ENCODE data around the gene GATA6. TPM values are rescaled to one million over a fixed set of nuclear protein-coding genes. Genes with fewer than 3 reads are reported as not detected.

Gene GATA6
- not detected for polyA plus RNA-seq

DNA sequence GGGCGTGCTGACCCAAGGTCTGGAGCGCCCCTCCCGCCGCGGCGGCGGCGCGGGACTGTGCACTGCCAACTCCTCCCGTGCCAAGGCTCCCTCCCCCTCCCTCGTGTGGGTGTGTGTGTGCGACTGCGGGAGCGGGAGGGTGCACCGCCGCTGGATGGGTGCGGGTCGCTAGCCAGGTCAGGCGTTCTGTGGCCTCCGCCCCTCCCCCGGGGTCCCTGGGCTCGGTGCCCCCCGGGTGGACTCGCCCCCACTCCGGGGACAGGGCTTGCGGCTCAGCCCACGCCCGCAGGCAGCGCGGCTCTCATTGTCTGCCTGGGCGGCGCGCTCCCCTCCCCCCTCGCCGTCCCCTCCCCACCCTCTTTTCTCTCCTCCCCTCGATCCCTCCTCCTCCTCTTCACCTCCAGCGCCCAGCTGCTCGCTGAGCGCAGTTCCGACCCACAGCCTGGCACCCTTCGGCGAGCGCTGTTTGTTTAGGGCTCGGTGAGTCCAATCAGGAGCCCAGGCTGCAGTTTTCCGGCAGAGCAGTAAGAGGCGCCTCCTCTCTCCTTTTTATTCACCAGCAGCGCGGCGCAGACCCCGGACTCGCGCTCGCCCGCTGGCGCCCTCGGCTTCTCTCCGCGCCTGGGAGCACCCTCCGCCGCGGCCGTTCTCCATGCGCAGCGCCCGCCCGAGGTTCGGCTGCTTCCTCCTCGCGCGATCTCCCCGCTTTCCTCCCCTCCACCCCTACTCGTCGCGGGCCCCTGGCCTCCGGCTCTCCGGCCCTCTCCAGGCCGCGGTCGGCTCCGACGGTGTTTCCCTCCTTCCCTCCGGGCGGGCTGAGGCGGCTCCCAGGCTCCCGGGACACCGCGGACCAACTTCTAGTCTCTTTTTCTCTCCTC, at the start of gene GATA6:
TSS of gene GATA6 (plus strand) at position 579 of the 878 bp plus-strand sequence. CDS start 1,556 bp downstream, outside the sequence.
- Mint-ChIP-seq H3K27me3 (peaks cover 62% of the 10 kb centered on the region), H3K9me3 (no peaks in the 10 kb centered on the region), H3K4me3 (peak within 1 kb of the TSS; percentile 43 to 90 (median 78)), H3K27ac (peak within 1 kb of the TSS in 1 of 3 donors; percentile 33), H3K36me3 (no peaks in the 10 kb centered on the region), H3K4me1 (peaks cover 0 to 10% (median 6%) of the 10 kb centered on the region in 3 donors)

DNA sequence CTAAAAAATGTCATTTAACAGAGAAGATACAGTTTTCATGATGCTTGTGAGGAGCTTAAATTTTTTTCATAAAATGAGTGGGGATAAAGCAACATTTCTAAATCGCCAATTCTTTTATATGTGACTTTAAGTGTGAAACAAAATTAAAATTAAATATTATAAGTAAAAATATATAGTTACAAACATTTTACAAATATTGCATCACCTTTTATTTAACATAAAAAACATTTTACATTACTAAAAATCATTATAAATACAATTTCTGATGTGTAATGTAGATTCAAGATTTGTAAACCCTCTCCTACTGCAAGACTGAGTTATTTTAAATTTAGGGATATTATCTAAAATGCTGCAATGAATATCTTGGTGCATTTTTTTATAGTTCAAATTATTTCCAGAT, 44.4 kb upstream of the GATA6 start:
- Mint-ChIP-seq H3K27ac (no peak overlapping the region), H3K9me3 (peaks cover 0 to 6% (median 3%) of the 10 kb centered on the region in 3 donors), H3K4me3 (no peak overlapping the region)

DNA sequence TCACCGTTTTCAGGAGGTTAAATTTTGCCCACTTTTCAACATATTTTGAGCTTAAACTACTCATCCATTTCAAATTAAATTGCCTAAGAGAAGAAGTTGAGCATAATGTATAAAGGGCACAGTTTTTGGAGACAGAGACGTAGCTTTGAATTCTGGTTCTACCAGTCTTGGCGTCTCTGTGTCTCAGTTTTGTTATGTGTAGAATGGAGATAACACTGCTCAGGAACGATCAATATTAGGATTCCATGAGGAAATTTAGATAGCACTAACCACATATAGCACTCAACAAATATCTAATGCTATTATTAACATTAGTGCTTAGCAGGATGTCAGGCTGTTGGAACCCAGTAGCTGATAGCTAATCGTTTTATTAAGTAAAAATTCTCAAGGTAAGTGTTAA, 40.4 kb upstream of the GATA6 start:
- H3K9me3 Mint-ChIP-seq, result peaks cover 0 to 5% (median 0%) of the 10 kb centered on the region in 3 donors
- no peak overlapping the region for H3K27ac Mint-ChIP-seq
- H3K4me3 Mint-ChIP-seq, result no peak overlapping the region
- no peaks in the 10 kb centered on the region for H3K36me3 Mint-ChIP-seq
- H3K4me1 Mint-ChIP-seq, result no peaks in the 10 kb centered on the region
- peaks cover 1% of the 10 kb centered on the region for H3K27me3 Mint-ChIP-seq

More for the DNA sequence above, 44.4 kb upstream of the GATA6 start:
- peaks cover 0 to 1% (median 0%) of the 10 kb centered on the region in 3 donors for H3K4me1 Mint-ChIP-seq
- H3K27me3 Mint-ChIP-seq, result peaks cover 1% of the 10 kb centered on the region
- no peaks in the 10 kb centered on the region for H3K36me3 Mint-ChIP-seq

DNA sequence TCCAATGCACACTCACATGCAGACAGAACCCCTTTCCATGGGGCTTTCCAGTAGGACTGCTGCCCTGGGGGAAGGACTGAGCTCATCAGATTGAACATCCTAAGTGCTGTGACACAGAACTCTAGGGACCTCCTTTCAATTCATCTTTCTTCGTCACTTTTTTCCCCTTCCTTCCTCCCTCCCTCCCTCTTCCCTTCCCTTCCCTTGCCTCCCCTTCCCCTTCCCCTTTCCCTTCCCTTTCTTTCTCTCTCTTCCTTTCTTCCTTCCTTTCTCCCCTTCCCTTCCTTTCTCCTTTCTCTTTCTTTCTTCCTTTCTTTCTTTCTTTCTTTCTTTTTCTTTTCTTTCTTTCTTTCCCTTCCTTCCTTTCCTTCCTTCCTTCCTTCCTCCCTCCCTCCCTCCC, 39.6 kb upstream of the GATA6 start:
- H3K36me3 Mint-ChIP-seq, result no peaks in the 10 kb centered on the region
- H3K4me3 Mint-ChIP-seq, result no peak overlapping the region
- no peak overlapping the region for H3K27ac Mint-ChIP-seq
- H3K27me3 Mint-ChIP-seq, result no peaks in the 10 kb centered on the region
- no peaks in the 10 kb centered on the region for H3K4me1 Mint-ChIP-seq
- H3K9me3 Mint-ChIP-seq, result peaks cover 0 to 2% (median 0%) of the 10 kb centered on the region in 3 donors

DNA sequence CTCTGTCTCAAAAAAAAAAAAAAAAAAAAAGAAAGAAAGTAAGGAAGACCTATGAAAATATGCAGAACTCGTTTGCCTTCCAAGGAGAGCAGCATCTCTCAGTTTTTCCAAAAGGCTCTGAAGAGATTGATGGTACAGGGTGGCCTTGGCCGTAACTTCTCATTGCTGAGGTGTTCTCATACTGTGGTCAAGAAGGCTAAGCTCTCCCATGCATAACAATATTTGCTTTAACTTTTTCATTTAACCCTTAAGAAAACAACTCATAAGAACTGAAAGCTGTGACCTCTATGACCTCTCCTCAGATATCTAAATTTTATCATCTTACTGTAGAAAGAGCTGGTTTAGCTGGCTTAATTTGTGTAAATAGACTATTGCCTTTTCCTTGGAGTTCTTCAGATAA, 37.1 kb upstream of the GATA6 start:
- no peak overlapping the region for H3K27ac Mint-ChIP-seq
- H3K4me1 Mint-ChIP-seq, result no peaks in the 10 kb centered on the region
- peaks cover 0 to 3% (median 2%) of the 10 kb centered on the region in 3 donors for H3K9me3 Mint-ChIP-seq
- no peaks in the 10 kb centered on the region for H3K36me3 Mint-ChIP-seq
- H3K4me3 Mint-ChIP-seq, result no peak overlapping the region
- H3K27me3 Mint-ChIP-seq, result no peaks in the 10 kb centered on the region

DNA sequence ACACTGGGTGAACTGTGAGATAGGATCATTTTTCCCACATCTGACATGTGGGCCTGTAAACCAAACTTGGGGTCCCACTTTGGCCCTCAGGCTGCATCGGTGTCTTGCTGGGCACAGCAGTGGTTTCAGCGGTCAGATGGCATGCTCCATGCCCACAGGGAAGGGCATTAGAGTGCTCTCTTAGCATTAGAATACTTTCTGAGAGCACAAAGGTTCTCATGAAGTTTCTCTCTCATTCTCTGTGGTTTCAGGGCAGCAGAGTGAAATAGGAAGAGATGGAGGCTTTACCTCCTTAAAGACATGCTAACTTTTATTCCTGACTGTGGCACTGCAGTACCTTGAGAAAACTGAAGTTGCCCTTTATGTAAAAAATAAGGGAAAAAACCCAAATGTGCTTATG, 36.6 kb upstream of the GATA6 start:
- Mint-ChIP-seq H3K9me3 (peaks cover 0 to 3% (median 2%) of the 10 kb centered on the region in 3 donors), H3K36me3 (no peaks in the 10 kb centered on the region), H3K27ac (no peak overlapping the region), H3K4me3 (no peak overlapping the region), H3K27me3 (no peaks in the 10 kb centered on the region), H3K4me1 (no peaks in the 10 kb centered on the region)

DNA sequence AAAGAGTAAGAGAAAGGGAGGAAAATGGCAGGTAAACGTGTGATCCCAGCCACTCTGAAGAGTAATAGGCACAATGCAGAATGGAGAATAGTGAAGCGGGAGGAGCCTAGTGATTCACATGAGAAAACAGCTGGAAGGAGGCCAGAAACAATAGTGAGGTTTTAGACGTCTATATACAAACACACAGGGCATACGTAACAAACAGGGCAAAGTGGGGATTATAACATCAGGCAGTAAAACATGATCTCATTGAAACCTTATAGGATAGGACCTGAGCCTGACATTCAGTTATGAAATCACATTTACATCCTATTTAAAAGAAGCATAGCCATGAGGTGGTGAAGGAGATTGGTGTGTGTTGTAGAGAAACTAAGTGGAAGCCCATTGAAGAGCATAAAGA, 33.0 kb upstream of the GATA6 start:
- no peaks in the 10 kb centered on the region for H3K4me1 Mint-ChIP-seq
- H3K27me3 Mint-ChIP-seq, result no peaks in the 10 kb centered on the region
- H3K36me3 Mint-ChIP-seq, result no peaks in the 10 kb centered on the region
- H3K9me3 Mint-ChIP-seq, result peaks cover 3 to 7% (median 5%) of the 10 kb centered on the region in 3 donors
- no peak overlapping the region for H3K27ac Mint-ChIP-seq
- H3K4me3 Mint-ChIP-seq, result no peak overlapping the region

DNA sequence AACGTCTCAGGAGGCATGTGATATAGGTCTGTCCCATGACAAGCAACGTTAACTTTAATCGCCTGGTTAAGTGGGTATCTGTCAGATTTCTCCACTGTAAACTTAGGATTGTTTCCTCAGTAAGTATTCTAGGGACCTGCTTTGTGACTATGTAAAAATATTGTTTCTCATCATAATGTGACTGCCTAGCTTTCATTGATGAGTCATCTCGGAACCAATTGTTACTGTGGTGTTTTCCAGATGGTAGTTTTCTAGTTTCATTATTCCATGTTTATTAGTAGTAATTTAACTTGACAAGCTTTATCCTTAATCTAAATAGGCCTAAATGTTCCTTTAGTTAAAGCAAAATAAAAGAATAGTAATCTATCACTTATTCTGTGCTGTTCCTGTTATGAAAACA, 28.2 kb upstream of the GATA6 start:
- no peaks in the 10 kb centered on the region for H3K4me1 Mint-ChIP-seq
- no peaks in the 10 kb centered on the region for H3K27me3 Mint-ChIP-seq
- no peak overlapping the region for H3K4me3 Mint-ChIP-seq
- H3K27ac Mint-ChIP-seq, result no peak overlapping the region
- H3K36me3 Mint-ChIP-seq, result no peaks in the 10 kb centered on the region
- H3K9me3 Mint-ChIP-seq, result peaks cover 2 to 5% (median 4%) of the 10 kb centered on the region in 3 donors

DNA sequence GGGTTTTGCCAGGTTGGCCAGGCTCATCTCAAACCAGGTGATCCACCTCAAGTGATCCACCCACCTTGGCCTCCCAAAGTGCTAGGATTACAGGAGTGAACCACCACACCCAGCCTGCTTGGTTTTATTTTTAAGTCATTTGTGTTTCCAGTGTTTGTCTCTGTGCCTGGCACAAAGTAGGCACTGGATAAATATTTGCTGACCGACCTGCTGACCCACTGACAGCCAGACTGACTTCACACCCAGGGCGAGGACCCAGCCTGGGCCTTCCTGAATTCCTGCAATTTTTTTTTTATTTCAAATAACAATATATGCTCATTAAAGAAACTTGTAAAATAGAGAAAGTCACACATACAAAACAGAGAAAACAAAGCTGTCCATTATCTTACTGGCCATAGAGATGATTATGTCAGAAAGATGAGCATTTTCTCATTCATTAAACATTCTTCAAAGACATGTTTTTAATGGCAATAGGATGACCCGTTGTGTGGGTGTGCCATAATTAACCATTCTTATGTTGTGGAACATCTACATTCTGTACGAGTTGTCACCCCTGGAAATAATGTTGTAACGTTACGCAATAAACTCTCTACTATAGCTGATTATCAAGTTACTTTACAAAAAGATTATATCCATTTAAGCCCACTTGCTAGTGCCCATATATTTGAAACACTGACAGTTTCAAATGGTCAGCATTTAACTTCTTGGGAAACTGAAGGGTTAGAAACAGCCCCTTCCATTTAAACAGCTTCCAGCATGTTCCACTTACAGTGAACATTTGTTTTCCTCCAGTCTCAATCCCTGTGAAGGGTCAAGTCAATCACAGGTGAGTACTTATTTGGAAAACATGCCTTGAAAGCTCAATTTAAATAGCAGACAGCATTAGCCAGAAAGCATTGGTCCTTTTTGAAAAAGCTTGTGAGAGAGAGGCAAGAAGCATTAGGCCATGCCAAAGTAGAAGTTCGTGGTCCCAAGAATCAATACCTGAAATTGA, 25.7 kb upstream of the GATA6 start:
- Mint-ChIP-seq H3K9me3 (peaks cover 0 to 3% (median 2%) of the 10 kb centered on the region in 3 donors), H3K27ac (no peak overlapping the region), H3K4me3 (no peak overlapping the region), H3K27me3 (no peaks in the 10 kb centered on the region), H3K36me3 (peaks cover 1% of the 10 kb centered on the region), H3K4me1 (no peaks in the 10 kb centered on the region)

DNA sequence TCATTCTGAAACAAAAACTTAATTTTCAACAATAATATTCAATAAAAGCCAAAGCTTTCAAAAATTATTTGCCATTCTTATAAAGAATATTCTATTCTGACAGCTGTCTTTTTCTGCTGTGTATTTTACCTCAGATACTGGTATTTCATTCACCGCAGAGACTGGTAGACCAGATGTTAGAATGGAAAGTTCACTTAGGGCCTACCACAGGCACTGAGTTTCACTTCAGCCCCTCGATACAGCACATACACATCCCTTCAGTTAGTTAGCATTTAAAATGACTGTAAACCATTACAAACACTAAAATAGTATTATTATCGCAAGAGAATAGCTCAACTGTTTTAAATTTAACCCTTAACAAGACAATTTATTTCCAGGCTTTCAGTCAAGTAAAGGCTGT, 24.2 kb upstream of the GATA6 start:
- Mint-ChIP-seq H3K4me3 (no peak overlapping the region), H3K27ac (no peak overlapping the region), H3K4me1 (no peaks in the 10 kb centered on the region), H3K36me3 (peaks cover 1% of the 10 kb centered on the region), H3K27me3 (peaks cover 5% of the 10 kb centered on the region), H3K9me3 (peaks cover 0 to 3% (median under 1%) of the 10 kb centered on the region in 3 donors)

DNA sequence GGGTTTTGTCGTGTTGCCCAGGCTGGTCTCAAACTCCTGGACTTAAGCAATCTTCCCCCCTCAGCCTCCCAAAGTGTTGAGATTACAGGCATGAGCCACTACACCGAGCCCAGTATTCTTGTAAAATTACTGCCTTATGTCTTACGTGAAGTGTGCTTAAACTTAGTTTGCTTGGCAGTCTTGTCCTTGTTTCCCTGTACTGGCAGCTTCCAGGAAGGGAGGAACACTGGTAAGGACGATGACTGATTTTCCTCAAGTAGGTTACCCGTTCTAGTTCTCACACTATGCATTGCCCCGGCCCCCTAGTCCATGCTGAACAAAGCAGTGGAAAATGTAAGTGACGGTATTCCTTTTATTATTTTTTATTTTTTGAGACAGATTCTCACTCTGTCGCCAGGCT, 19.7 kb upstream of the GATA6 start:
- Mint-ChIP-seq H3K4me3 (no peak overlapping the region), H3K27me3 (peaks cover 6% of the 10 kb centered on the region), H3K27ac (no peak overlapping the region), H3K9me3 (peaks cover 0 to 6% (median 3%) of the 10 kb centered on the region in 3 donors), H3K4me1 (no peaks in the 10 kb centered on the region), H3K36me3 (peaks cover 3% of the 10 kb centered on the region)

DNA sequence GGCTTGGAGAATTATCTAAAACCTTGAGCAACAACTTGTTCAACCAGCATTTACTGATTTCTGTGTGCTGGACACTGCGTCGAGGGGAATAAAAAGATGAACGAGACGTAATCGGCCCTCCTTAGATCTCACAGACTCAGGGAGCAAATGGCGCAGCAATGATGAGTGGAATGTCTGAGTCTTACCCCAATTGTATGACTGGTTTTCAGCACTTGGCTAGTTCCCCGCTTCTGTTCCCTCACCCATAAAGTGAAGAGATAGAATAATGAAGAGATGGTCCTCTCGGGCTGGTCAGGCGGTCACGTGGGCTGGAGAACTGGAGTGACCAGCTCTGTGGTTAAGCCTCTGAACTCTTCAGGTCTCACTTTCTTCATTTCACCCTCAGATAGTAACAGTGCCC, 17.3 kb upstream of the GATA6 start:
- Mint-ChIP-seq H3K4me1 (no peaks in the 10 kb centered on the region), H3K9me3 (peaks cover 0 to 6% (median 3%) of the 10 kb centered on the region in 3 donors), H3K27me3 (peaks cover 9% of the 10 kb centered on the region), H3K27ac (no peak overlapping the region), H3K36me3 (peaks cover 3% of the 10 kb centered on the region), H3K4me3 (no peak overlapping the region)

DNA sequence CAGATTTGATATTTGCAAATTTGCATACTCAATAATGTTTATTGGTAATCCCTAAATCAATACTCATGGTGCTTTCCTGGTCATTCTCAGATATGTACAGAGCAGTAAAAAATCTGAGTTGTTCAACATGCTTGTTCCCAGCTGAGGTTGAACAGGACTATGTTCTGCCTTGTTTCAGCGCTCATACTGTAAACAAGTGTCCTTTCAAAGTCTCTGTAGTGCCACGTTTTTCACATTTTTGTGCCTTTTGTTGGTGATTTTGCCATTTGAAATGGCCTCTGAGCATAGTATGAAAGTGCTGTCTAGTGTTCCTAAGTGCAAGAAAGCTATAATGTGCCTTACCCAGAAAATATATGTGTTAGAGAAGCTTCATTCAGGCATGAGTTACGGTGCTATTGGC, 16.0 kb upstream of the GATA6 start:
- H3K27me3 Mint-ChIP-seq, result peaks cover 9% of the 10 kb centered on the region

DNA sequence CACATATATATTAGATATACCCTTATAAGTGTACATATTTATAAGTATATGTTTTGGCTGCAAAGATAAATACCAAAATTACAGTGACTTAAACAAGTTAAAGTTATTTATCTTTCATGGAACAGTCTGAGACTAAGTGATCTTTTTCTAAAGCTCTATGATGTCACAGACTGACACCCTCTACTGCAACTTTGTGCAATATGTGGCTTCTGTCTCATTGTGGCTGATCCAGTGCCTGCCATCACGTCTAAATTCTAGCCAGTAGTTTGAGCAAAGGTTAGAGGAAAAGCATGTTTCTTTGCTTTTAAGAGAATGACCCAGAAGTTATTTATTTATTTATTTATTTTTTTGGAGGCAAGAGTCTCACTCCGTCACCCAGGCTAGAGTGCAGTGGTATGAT, 13.8 kb upstream of the GATA6 start:
- peaks cover 7% of the 10 kb centered on the region for H3K27me3 Mint-ChIP-seq

More for the DNA sequence above, 16.0 kb upstream of the GATA6 start:
- Mint-ChIP-seq H3K4me1 (no peaks in the 10 kb centered on the region), H3K27ac (no peak overlapping the region), H3K9me3 (peaks cover 0 to 5% (median 4%) of the 10 kb centered on the region in 3 donors), H3K4me3 (no peak overlapping the region), H3K36me3 (peaks cover 2% of the 10 kb centered on the region)

DNA sequence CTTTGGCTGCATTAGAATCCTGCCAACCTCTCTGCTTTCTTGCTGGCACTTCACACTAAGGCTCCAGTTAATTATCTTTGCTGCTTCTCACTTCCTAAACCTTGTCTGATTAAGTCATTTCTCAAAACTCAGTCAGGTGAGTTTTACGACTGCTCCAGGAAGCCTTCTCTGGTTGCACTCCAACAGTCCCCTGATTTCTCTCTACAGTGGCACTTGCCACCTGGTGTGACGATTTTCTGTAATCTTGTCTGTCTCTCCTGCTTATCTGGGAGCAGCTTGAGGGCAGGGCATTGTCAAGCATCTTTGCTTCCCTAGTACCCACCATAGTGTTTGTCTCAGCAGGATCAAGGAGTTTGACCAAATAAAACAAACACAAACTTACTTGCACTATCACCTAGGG, 10.4 kb upstream of the GATA6 start:
- Mint-ChIP-seq H3K27ac (no peak overlapping the region), H3K27me3 (peaks cover 27% of the 10 kb centered on the region), H3K9me3 (peaks cover 0 to 5% (median 3%) of the 10 kb centered on the region in 3 donors), H3K4me3 (no peak overlapping the region), H3K4me1 (no peaks in the 10 kb centered on the region), H3K36me3 (no peaks in the 10 kb centered on the region)

More for the DNA sequence above, 13.8 kb upstream of the GATA6 start:
- H3K4me1 Mint-ChIP-seq, result no peaks in the 10 kb centered on the region
- H3K36me3 Mint-ChIP-seq, result no peaks in the 10 kb centered on the region
- peaks cover 0 to 5% (median 4%) of the 10 kb centered on the region in 3 donors for H3K9me3 Mint-ChIP-seq
- H3K4me3 Mint-ChIP-seq, result no peak overlapping the region
- H3K27ac Mint-ChIP-seq, result no peak overlapping the region

All from IgD-negative memory B cell (primary cell).